Endothelial cell (in vitro differentiated cells): Measurements from ENCODE around the gene PTGES3L. TPM values are rescaled to one million over a fixed set of nuclear protein-coding genes. Genes with fewer than 3 reads are reported as not detected.
"Not testable (repeated sequence)": the region's sequence is repeated elsewhere in the genome, so short reads cannot be mapped to it uniquely, and the experiment has no call there.

Experiments used
- DNase-seq: peaks from one replicate; pipeline ENCODE4 v3.0.0; 2021; ENCODE audit warnings: low spot score
- H3K27ac Mint-ChIP-seq: one replicate; pipeline ENCODE4 v1.8.0; 2021; ENCODE audit warnings: mixed read lengths, inconsistent platforms; ENCODE audit not compliant: unreplicated experiment
- H3K27me3 Mint-ChIP-seq: one replicate; pipeline ENCODE4 v1.8.0; 2021; ENCODE audit warnings: mild to moderate bottlenecking, moderate library complexity, mixed read lengths, inconsistent platforms; ENCODE audit not compliant: unreplicated experiment
- H3K36me3 Mint-ChIP-seq: one replicate; pipeline ENCODE4 v1.8.0; 2021; ENCODE audit warnings: mild to moderate bottlenecking, low read depth, mixed read lengths, inconsistent platforms; ENCODE audit not compliant: unreplicated experiment
- H3K4me1 Mint-ChIP-seq: one replicate; pipeline ENCODE4 v1.8.0; 2021; ENCODE audit warnings: mild to moderate bottlenecking, mixed read lengths, inconsistent platforms; ENCODE audit not compliant: unreplicated experiment
- H3K4me3 Mint-ChIP-seq: one replicate; pipeline ENCODE4 v1.8.0; 2021; ENCODE audit warnings: mild to moderate bottlenecking, mixed read lengths, inconsistent platforms; ENCODE audit not compliant: unreplicated experiment
- H3K9me3 Mint-ChIP-seq: one replicate; pipeline ENCODE4 v1.8.0; 2021; ENCODE audit warnings: mixed read lengths, inconsistent platforms; ENCODE audit not compliant: unreplicated experiment
- total RNA-seq: library from RNA; stranded (reverse); fragmentation: NEBNext Ultra II Directional; extraction: Animal tissue kit (Norgen Biotek cat#: 25700); gene quantifications from one replicate; pipeline ENCODE4 v1.2.1, GENCODE V29; 2021; ENCODE audit not compliant: unreplicated experiment
- TF ChIP-seq, protein P1 (sequence below): fragments of 200-600 bp; sonication (generic); IDR thresholded peaks from one replicate; pipeline ENCODE4 v1.5.0; 2021; ENCODE audit warnings: antibody characterized with exemption; ENCODE audit not compliant: unreplicated experiment

Gene PTGES3L
- total RNA-seq, 1 donor from 2014 or later, result 1.5 TPM

DNA sequence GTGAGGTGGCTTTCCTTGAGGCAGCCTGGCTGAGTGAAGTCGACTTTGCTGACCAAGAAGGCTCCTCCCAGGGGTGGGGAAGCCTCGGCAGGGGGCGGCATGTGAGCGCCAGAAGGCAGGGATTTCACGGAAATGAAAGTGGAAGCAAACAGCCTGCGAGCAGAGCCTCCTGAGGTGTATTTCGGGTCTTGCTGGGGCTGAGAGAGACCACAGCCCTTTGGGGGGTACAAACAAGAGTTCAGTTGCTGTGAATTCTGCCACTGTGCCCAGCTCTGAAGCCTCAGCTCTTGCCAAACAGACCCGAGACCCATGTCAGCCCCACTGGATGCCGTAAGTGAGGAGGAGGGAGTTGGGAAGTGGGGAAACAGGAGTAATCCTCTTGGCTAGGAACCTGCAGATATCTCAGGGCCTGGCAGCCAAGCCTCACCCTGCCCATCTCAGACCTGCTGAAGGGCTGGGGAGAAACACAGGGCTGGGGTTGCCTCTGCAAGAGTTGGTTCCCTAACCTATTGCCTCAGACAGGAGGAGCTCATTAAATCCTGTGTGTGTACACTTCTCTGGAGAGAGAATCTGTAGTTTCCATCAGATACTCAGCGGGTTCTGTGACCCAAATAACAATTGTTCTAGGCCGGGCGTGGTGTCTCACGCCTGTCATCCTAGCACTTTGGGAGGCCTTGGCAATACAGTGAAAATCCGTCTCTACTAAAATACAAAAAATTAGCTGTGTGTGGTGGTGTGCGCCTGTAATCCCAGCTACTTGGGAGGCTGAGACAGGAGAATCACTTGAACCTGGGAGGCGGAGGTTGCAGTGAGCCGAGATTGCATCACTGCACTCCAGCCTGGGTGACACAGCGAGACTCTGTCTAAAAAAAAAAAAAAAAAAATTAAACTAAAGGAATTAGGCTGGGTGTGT is 27.0 kb upstream of the PTGES3L start, which contains the start of gene IFI35:
Gene IFI35, plus strand, starts transcription at position 146 of the 913 bp plus-strand sequence. Its CDS starts 164 bp downstream, at position 310.
- Mint-ChIP-seq H3K27ac (peak within 1 kb of the TSS; percentile 88), H3K36me3 (peaks cover 10% of the 10 kb centered on the region), H3K27me3 (no peaks in the 10 kb centered on the region), H3K9me3 (no peaks in the 10 kb centered on the region), H3K4me3 (peak within 1 kb of the TSS; percentile 86), H3K4me1 (peaks cover 3% of the 10 kb centered on the region)
- TF ChIP-seq, protein P1, sequence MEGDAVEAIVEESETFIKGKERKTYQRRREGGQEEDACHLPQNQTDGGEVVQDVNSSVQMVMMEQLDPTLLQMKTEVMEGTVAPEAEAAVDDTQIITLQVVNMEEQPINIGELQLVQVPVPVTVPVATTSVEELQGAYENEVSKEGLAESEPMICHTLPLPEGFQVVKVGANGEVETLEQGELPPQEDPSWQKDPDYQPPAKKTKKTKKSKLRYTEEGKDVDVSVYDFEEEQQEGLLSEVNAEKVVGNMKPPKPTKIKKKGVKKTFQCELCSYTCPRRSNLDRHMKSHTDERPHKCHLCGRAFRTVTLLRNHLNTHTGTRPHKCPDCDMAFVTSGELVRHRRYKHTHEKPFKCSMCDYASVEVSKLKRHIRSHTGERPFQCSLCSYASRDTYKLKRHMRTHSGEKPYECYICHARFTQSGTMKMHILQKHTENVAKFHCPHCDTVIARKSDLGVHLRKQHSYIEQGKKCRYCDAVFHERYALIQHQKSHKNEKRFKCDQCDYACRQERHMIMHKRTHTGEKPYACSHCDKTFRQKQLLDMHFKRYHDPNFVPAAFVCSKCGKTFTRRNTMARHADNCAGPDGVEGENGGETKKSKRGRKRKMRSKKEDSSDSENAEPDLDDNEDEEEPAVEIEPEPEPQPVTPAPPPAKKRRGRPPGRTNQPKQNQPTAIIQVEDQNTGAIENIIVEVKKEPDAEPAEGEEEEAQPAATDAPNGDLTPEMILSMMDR, result no peak
- DNase-seq, result peak; percentile 72

DNA sequence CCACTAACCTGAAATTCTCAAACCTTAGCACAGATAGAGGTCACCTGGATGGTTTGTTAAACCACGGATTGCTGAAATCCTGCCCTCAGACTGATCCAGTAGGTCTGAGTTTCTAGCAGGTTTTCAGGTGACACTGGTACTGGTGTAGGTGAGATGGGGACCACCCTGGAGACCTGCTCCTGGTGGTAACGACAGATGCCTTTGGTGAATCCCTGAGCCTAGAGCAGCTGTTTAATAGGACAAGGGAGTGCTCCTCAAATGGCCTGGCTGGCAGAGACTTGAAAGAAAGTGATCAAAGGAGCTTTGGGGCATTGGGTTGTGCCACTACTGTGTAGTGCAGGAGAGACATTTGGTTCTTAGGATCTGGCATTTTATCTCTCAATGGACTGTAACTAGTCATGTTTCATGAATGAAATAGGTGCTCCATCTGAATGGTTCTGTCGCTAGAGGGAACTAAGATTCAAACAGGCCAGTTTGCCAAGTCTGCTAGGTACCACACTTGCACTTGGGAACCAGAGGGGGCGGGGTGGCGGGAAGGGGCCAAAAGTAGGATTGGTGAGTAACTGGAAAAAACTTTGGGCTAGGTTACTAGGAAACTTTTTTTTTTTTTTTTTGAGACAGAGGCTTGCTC is 23.8 kb upstream of the PTGES3L start:
- no peak for DNase-seq
- peaks cover 18% of the 10 kb centered on the region for H3K4me1 Mint-ChIP-seq
- TF ChIP-seq, protein P1, result no peak
- peaks cover 3% of the 10 kb centered on the region for H3K27me3 Mint-ChIP-seq
- no peak overlapping the region for H3K27ac Mint-ChIP-seq
- H3K4me3 Mint-ChIP-seq, result no peak overlapping the region
- no peaks in the 10 kb centered on the region for H3K9me3 Mint-ChIP-seq
- H3K36me3 Mint-ChIP-seq, result peaks cover 27% of the 10 kb centered on the region

DNA sequence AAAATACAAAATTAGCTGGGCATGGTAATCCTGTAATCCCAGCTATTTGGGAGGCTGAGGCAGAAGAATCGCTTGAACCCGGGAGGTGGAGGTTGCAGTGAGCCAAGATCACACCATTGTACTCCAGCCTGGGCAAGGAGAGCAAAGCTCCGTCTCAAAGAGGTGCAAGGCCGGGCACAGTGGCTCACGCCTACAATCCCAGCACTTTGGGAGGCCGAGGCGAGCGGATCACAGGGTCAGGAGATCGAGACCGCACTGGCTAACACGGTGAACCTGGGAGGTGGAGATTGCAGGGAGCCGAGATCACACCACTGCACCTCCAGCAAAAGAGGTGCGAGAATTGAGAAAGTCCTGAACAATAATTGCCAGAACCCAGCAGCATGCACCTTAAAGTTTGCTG is 21.0 kb upstream of the PTGES3L start:
- not testable (repeated sequence) for DNase-seq, H3K27me3 Mint-ChIP-seq, H3K9me3 Mint-ChIP-seq
- Mint-ChIP-seq H3K36me3 (peaks cover 27% of the 10 kb centered on the region), H3K4me3 (peak overlapping the region; percentile 67), H3K27ac (peak overlapping the region; percentile 64), H3K4me1 (peaks cover 27% of the 10 kb centered on the region)

DNA sequence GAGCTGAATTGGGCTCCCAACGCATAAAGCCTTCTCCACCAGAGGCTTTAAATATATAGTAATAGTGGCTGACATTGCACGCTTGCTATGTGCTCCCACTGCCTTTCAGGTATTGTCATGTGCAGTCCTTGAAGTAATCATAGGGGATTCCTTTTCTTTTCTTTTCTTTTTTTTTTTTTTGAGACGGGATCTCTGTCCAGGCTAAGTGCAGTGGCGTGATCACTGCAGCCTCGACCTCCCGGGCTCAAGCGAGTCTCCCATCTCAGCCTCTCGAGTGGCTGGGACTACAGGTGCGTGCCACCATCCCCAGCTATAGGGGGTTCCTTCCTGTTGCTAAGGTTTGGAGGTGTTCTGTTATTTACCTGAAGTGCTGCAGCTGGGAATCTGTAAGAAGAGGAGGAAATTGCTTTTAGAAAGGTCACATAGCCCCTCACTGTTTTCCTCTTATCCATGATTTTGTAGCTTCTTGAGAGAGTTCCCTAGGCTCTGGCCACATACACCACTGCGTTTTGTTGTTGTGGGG is 19.2 kb upstream of the PTGES3L start:
- TF ChIP-seq, protein P1, result no peak
- no peaks in the 10 kb centered on the region for H3K9me3 Mint-ChIP-seq

DNA sequence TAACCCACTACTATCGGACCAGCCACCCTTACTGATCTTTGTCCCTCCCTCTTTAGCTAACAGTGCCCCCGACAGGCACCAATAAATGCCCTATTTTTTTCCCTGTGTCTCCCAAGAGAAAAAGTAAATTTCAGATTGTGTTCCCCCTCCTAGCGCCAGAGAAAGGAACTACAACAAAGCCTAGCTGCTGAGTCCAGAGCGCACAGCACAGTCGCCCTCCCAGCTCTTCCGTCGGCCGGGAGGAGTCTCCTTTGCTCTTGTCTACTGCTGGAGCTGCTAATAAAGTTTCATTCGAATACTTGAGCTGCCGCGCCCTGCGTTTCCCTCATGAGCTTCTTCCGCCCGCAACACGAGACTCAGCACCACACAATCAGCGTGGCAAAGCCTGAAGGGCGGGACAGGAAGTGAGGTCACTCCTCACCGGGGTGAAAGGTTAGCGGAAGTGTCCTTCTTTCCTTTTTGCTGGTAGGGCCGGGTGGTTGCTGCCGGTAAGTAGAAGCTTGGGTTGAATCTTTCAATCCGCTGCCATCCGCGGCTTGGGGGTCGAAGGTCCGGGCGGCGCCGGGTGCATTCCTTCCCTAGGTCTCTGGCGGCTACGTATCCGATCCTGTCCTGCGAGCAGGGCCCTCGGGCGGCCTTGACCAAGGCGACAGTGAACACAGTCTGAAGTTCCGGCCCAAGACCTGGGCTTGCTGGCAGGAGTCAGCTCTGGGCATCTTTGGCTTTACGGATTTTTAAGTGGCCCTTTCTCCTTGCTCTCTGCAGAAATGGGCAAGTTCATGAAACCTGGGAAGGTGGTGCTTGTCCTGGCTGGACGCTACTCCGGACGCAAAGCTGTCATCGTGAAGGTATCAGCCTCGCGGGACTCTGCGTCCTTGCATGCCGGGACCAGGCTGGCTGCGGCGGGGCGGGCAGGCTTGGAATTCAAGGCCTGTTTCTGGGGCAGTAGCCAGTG is 18.4 kb upstream of the PTGES3L start, which contains the start of gene RPL27:
Gene RPL27, plus strand, starts transcription at position 436 of the 955 bp plus-strand sequence. Its CDS starts 332 bp downstream, at position 768.
- Mint-ChIP-seq H3K27ac (peak within 1 kb of the TSS; percentile 99), H3K36me3 (peaks cover 25% of the 10 kb centered on the region), H3K27me3 (peaks cover 3% of the 10 kb centered on the region), H3K4me3 (peak within 1 kb of the TSS; percentile 100), H3K9me3 (no peaks in the 10 kb centered on the region), H3K4me1 (peaks cover 31% of the 10 kb centered on the region)
- peak; percentile 92 for DNase-seq
- TF ChIP-seq, protein P1, result peak; percentile 88

More for the DNA sequence above, 19.2 kb upstream of the PTGES3L start:
- H3K36me3 Mint-ChIP-seq, result peaks cover 31% of the 10 kb centered on the region
- H3K27ac Mint-ChIP-seq, result peak overlapping the region; percentile 99
- peak overlapping the region; percentile 100 for H3K4me3 Mint-ChIP-seq
- H3K27me3 Mint-ChIP-seq, result peaks cover 3% of the 10 kb centered on the region
- no peak for DNase-seq
- H3K4me1 Mint-ChIP-seq, result peaks cover 31% of the 10 kb centered on the region
